GM19452 (cell line): ENCODE results near the gene DYRK2.
"Not testable (repeated sequence)": the region's sequence is repeated elsewhere in the genome, so short reads cannot be mapped to it uniquely, and the experiment has no call there.

Experiments
- ATAC-seq: cut with Tn5 transposase; IDR thresholded peaks from one replicate; pipeline ENCODE4 v1.9.1; 2021; ENCODE audit not compliant: unreplicated experiment

The DYRK2 gene

GRCh38 chr12:67669217-67669933 is 20.8 kb downstream of the DYRK2 start:
- ATAC-seq: no peak

GRCh38 chr12:67669934-67670631 is 21.5 kb downstream of the DYRK2 start:
- ATAC-seq: no peak

- no peak for ATAC-seq
Observed at GRCh38 chr12:67671419-67671818, 22.9 kb downstream of the DYRK2 start.

- ATAC-seq: no peak
Observed at GRCh38 chr12:67671892-67672291, 23.3 kb downstream of the DYRK2 start.

- not testable (repeated sequence) for ATAC-seq
Observed at GRCh38 chr12:67672507-67672906, 24.0 kb downstream of the DYRK2 start.

GRCh38 chr12:67673509-67673908 is 25.0 kb downstream of the DYRK2 start:
- not testable (repeated sequence) for ATAC-seq

GRCh38 chr12:67674417-67674816 is 25.9 kb downstream of the DYRK2 start:
- ATAC-seq: no peak

GRCh38 chr12:67676624-67677023 is 28.1 kb downstream of the DYRK2 start:
- ATAC-seq: no peak

GRCh38 chr12:67677166-67677565 is 28.6 kb downstream of the DYRK2 start:
- ATAC-seq: no peak

- no peak for ATAC-seq
Observed at GRCh38 chr12:67681105-67681778, 32.7 kb downstream of the DYRK2 start.

- no peak for ATAC-seq
Observed at GRCh38 chr12:67681941-67682620, 33.5 kb downstream of the DYRK2 start.

- no peak for ATAC-seq
Observed at GRCh38 chr12:67689385-67689784, 40.8 kb downstream of the DYRK2 start.

- ATAC-seq: no peak
Observed at GRCh38 chr12:67690656-67691055, 42.1 kb downstream of the DYRK2 start.

GRCh38 chr12:67691220-67691619 is 42.7 kb downstream of the DYRK2 start:
- ATAC-seq: no peak

GRCh38 chr12:67692135-67692534 is 43.6 kb downstream of the DYRK2 start:
- ATAC-seq: no peak

- ATAC-seq: peak; percentile 86
Observed at GRCh38 chr12:67692966-67693365, 44.4 kb downstream of the DYRK2 start.

- no peak for ATAC-seq
Observed at GRCh38 chr12:67693894-67694293, 45.3 kb downstream of the DYRK2 start.

GRCh38 chr12:67694306-67694900 is 45.9 kb downstream of the DYRK2 start:
- no peak for ATAC-seq

GRCh38 chr12:67695974-67696373 is 47.4 kb downstream of the DYRK2 start:
- ATAC-seq: no peak

- ATAC-seq: no peak
Observed at GRCh38 chr12:67697443-67697842, 48.9 kb downstream of the DYRK2 start.

GRCh38 chr12:67697967-67698366 is 49.4 kb downstream of the DYRK2 start:
- ATAC-seq: no peak
